Activated CD4-positive, alpha-beta T cell treated with anti-CD3 and anti-CD28 coated beads, Interleukin-2, amount 10 ng/mL, durations not matched to agents 24 days and 14 days (primary cell): ENCODE measurements around the gene CD28. TPM values are rescaled to one million over a fixed set of nuclear protein-coding genes. Genes with fewer than 3 reads are reported as not detected.

Experiments
- DNase-seq: peaks from one replicate; pipeline ENCODE4 v3.0.0; 2022
- H3K27ac Mint-ChIP-seq: one replicate; pipeline ENCODE4 v1.8.0; 2022; ENCODE audit warnings: mild to moderate bottlenecking, mixed read lengths
- H3K27me3 Mint-ChIP-seq: one replicate; pipeline ENCODE4 v1.8.0; 2022; ENCODE audit warnings: mixed read lengths
- H3K36me3 Mint-ChIP-seq: one replicate; pipeline ENCODE4 v1.8.0; 2022; ENCODE audit warnings: low read depth, mild to moderate bottlenecking, mixed read lengths
- H3K4me1 Mint-ChIP-seq: one replicate; pipeline ENCODE4 v1.8.0; 2021; ENCODE audit warnings: mixed read lengths
- H3K4me3 Mint-ChIP-seq: one replicate; pipeline ENCODE4 v1.8.0; 2022; ENCODE audit warnings: mild to moderate bottlenecking, moderate library complexity, mixed read lengths
- H3K9me3 Mint-ChIP-seq: one replicate; pipeline ENCODE4 v1.8.0; 2021; ENCODE audit warnings: mixed read lengths
- intact Hi-C: fragments of 100-400 bp; cut with micrococcal nuclease; formaldehyde crosslinking; loops from one replicate; pipeline ENCODE4 v1.15.1; 2023
- total RNA-seq: library from RNA; stranded (reverse); gene quantifications from 2 replicates; pipeline ENCODE4 v1.2.3, GENCODE V29; 2022

The CD28 gene
- total RNA-seq, 1 donor from 2014 or later = 130 TPM

GRCh38 chr2:203750346-203751068 lies 44.1 kb downstream of the CD28 start:
- Mint-ChIP-seq H3K27ac (peak overlapping the region; percentile 43), H3K4me3 (peak overlapping the region; percentile 40), H3K9me3 (peaks cover 25% of the 10 kb centered on the region), H3K27me3 (no peaks in the 10 kb centered on the region), H3K4me1 (peaks cover 42% of the 10 kb centered on the region), H3K36me3 (peaks cover 74% of the 10 kb centered on the region)
- DNase-seq = peak; percentile 56
- intact Hi-C loops = no loop called here

DNA sequence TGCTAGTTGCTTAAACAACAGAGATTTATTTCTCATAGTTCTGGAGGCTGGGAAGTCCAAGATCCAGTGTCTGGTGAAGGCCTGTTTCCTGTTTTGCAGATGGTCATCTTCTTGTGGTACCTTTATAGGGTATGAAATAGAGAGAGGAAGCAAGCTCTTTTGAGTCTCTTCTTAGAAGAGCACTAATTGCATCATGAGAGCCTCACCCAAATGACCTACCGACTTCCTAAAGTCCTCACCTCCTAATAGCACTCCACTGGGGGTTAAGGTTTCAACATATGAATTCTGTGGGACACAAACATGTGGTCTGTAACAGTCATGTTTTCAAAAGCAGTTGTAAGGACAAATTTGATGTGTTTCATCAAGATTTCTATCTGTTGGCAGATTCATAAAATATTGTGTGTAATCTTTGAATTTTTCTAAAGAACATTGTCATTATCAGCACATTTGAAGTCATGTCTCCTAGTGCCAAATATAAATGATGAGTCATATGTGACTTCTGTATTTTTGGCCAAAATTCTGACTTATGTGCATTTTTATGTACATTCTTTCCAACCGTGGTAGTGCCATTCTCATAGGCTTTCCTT lies 45.3 kb downstream of the CD28 start:
- Mint-ChIP-seq H3K4me1 (peaks cover 35% of the 10 kb centered on the region), H3K4me3 (no peak overlapping the region)
- intact Hi-C loops = no loop called here

DNA sequence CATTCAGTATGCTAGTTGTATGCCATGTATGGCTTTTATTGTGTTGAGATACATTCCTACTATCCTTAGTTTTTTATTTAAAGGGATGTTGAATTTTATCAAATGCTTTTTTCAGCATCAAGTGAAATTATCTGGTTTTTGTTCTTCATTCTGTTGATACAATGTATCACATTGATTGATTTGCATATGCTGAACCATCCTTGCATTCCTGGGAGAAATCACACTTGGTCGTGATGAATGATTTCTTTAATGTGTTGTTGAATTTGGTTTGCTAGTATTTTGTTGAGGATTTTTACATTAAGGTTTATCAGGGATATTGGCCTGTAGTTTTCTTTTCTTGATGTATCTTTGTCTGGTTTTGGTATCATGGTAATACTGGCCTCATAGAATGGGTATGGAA lies 49.7 kb downstream of the CD28 start:
- Mint-ChIP-seq H3K27ac (no peak overlapping the region), H3K27me3 (no peaks in the 10 kb centered on the region), H3K9me3 (peaks cover 40% of the 10 kb centered on the region), H3K4me1 (peaks cover 24% of the 10 kb centered on the region), H3K4me3 (no peak overlapping the region), H3K36me3 (peaks cover 83% of the 10 kb centered on the region)
- no peak for DNase-seq
- intact Hi-C loops = no loop called here

More for the DNA sequence above, 45.3 kb downstream of the CD28 start:
- Mint-ChIP-seq H3K36me3 (peaks cover 77% of the 10 kb centered on the region), H3K27ac (peak overlapping the region; percentile 35), H3K9me3 (peaks cover 31% of the 10 kb centered on the region), H3K27me3 (no peaks in the 10 kb centered on the region)
- no peak for DNase-seq

DNA sequence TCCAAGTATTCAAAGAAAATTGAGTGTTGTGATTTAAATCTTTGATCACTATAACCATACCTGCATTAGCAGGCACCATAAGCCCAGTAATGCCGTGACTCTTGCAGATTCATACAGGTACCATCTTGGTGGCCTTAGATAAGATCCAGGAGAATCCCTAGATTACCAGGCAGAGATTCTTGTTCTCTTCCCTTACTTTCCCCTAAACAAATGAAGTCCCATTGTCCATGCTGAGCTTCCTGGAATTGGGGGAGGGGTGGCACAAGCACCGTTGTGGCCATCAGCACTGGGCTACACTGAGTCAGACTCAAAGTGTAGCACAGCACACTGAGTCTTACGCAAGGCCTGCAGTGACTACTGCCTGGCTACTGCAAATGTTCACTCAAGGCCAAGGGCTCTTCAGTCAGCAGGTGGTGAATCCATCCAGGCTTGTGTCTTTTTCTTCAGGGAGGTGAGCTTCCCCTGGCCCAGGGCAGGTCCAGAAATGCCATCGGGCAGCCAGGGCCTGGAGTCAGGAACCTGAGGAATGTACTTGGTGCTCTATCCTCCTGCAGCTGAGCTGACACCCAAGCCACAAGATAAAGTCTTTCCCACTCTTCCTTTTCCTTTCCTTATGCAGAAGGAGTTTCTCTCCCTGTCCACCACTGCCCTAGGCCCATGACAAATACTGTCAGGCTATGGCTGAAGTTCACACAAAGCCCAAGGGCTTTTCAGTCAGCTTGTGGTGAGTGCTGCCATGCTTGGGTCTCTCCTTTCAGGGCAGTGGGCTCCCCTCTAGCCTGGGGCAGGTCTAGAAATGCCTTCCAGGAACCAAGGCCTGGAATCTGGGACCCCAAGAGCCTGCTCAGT lies 52.6 kb downstream of the CD28 start:
- H3K27ac Mint-ChIP-seq = peak overlapping the region; percentile 42
- no peaks in the 10 kb centered on the region for H3K27me3 Mint-ChIP-seq
- no peak overlapping the region for H3K4me3 Mint-ChIP-seq
- H3K9me3 Mint-ChIP-seq = peaks cover 47% of the 10 kb centered on the region
- H3K4me1 Mint-ChIP-seq = peaks cover 44% of the 10 kb centered on the region
- intact Hi-C loops = no loop called here
- peaks cover 79% of the 10 kb centered on the region for H3K36me3 Mint-ChIP-seq
- peak; percentile 48 for DNase-seq

DNA sequence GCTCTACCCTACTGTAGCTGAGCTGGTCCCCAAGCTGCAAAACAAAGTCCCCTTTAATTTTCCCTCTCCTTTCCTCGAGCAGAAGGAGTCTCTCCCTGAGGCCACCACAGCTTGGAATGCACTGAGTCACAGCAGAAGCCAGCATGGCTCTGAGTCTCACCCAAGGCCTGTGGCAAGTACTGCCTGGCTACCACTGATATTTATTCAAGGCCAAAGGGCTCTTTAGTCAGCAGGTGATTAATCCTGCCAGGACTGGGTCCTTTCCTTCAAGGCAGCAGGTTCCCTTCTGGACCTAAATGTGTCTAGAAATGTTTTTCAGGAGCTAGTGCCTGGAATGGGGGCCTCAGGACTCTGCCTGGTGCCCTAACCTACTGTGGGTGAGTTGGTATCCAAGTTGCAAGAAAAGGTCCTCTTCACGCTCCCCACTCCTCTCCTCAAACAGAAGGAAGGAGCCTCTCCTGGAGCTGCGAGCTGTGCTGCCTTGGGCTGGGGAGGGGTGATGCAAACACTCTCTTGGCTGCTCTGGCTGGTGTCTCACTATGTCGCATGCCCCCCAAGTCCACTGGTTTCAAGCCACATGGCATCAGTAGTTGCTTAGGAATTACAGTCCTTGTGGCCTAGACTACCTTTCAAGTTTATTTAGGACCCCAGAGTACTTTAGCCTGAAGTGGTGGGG lies 53.4 kb downstream of the CD28 start:
- H3K9me3 Mint-ChIP-seq = peaks cover 43% of the 10 kb centered on the region
- no peak overlapping the region for H3K4me3 Mint-ChIP-seq
- H3K27ac Mint-ChIP-seq = peak overlapping the region; percentile 32
- H3K36me3 Mint-ChIP-seq = peaks cover 74% of the 10 kb centered on the region
- DNase-seq = peak; percentile 45
- no peaks in the 10 kb centered on the region for H3K27me3 Mint-ChIP-seq
- peaks cover 51% of the 10 kb centered on the region for H3K4me1 Mint-ChIP-seq
- intact Hi-C loops = no loop called here

DNA sequence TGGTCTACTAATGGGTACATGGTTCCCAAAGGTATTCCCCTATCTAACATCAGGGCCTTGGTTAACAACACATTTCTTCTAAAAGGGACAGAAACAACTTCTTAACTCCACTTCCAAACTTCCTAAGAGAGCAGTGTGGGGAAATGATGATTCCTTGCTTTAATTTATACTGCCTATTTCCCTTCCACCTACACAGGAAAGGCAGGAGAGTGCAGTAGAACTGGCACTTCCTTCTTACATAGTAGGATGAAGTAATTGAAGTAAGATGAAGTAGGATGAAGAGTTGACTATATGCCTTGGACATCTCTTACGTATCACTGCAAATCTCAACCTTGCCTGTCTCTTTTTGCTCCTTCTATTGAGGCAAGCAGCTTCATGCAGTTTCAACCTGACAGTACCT lies 54.7 kb downstream of the CD28 start:
- no peaks in the 10 kb centered on the region for H3K27me3 Mint-ChIP-seq
- no peak overlapping the region for H3K4me3 Mint-ChIP-seq
- peaks cover 71% of the 10 kb centered on the region for H3K36me3 Mint-ChIP-seq
- intact Hi-C loops = no loop called here
- peak; percentile 49 for DNase-seq
- peaks cover 61% of the 10 kb centered on the region for H3K4me1 Mint-ChIP-seq
- H3K27ac Mint-ChIP-seq = peak overlapping the region; percentile 57
- peaks cover 34% of the 10 kb centered on the region for H3K9me3 Mint-ChIP-seq

DNA sequence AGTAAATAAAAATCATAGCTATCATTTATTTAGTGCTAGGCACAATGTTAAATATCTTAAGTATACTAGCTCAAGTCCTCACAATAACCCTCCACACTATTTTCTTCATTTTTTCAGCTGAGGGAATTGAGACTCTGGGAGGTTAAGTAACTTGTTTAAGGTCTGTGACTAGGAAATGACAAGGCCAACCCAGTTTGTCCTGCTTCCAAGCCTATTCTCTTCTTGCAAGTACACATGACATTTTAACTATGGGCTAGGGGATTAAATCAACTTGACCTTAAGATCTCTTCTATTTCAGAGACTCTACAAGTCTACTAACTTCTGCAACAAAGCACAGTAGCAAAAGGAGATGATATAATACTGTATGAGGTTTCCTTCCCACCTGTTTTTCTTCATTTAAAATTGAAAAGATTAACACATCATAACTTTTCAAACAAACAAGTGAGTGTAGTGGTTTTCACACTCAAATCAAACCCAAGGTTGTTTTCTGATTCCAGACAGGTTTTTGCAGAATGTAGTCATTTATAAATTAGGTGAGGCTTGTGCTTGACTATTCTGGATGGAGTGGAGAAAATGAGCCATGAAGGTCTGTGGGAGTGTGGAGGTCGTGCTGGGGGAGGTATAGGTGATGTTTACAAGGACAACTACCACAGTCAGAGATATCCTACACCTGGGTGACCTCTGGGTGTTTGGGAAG lies 57.0 kb downstream of the CD28 start:
- Mint-ChIP-seq H3K9me3 (peaks cover 31% of the 10 kb centered on the region), H3K27me3 (no peaks in the 10 kb centered on the region), H3K4me3 (no peak overlapping the region), H3K36me3 (peaks cover 70% of the 10 kb centered on the region), H3K4me1 (peaks cover 63% of the 10 kb centered on the region), H3K27ac (peak overlapping the region; percentile 89)
- DNase-seq = peak; percentile 70
- intact Hi-C loops = loop anchor here (1.0 to 2.0 kb wide), 12 partner anchors 15 to 184 kb away; no protein-coding TSS in a partner anchor

DNA sequence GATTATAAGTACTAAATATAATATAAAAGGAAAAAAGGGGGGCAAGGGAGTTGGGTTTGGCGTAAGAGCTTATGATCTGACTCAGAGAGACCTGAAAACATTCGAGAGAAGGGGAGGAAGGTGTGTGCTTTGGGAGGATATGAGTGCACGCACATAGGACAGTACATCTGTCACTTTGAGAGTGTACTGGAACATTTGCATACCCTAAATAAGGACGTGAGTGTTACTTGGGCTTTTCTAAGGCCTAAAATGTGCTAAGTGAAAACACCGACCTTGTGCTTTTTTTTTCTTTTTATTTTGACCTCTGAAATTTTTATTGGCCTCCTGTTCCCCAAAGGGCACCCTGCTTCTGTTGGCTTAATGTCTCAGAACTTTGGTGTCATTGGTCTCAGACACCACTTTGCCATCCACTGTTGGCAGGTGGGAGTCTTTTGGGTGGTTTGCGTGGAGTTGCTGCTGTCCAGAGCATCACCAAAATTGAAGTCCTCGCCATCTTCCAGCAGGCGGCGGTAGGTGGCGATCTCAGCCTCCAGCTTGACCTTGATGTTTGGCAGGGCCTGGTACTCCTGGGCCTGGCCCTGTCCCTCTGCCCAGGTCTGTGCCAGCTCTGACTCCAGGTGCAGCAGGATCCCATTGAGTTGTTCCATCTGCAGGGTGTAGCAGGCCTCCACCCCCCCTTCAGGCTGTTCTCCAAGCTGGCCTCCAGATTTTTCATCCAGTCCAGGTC lies 57.7 kb downstream of the CD28 start:
- intact Hi-C loops = loop anchor here (1.0 to 2.0 kb wide), 13 partner anchors 16 to 185 kb away; no protein-coding TSS in a partner anchor
- Mint-ChIP-seq H3K27me3 (no peaks in the 10 kb centered on the region), H3K4me1 (peaks cover 62% of the 10 kb centered on the region), H3K4me3 (peak overlapping the region; percentile 19), H3K9me3 (peaks cover 29% of the 10 kb centered on the region), H3K27ac (peak overlapping the region; percentile 89), H3K36me3 (peaks cover 64% of the 10 kb centered on the region)
- peak; percentile 55 for DNase-seq

DNA sequence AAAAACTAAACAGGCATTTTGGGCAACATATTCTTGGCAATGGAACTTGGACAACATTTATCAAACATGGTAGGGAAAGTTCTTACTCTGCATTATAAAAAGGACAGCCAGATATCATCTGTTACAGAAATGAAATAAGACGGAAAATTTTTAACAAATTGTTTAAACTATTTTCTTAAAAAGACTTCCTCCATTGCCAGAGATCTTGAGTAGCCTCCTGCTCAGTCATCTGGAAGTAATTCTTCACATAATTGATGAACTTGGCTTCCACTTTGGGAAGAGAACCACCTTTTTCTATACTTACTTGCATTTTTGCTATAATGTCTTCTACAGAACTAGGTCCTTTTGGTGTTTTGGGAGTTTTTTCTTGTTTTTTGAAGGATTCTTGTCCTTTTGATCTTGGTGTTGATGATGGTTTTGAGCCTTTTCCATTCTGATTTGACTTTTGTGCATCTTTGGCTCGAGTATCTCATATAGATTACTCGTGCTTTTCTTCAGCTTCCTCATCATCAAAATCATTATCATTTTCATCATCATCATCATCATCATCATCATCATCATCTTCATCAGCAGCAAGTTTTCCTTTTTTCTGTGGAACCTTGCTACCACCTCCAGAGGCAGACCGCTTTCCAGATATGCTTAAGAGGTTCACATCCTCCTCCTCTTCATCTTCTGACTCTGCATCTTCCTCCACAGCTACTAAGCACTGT lies 66.2 kb downstream of the CD28 start:
- intact Hi-C loops = no loop called here
- no peak overlapping the region for H3K4me3 Mint-ChIP-seq
- H3K9me3 Mint-ChIP-seq = peaks cover 24% of the 10 kb centered on the region
- no peaks in the 10 kb centered on the region for H3K27me3 Mint-ChIP-seq
- no peak for DNase-seq
- peaks cover 56% of the 10 kb centered on the region for H3K36me3 Mint-ChIP-seq
- H3K4me1 Mint-ChIP-seq = peaks cover 9% of the 10 kb centered on the region
- no peak overlapping the region for H3K27ac Mint-ChIP-seq

- intact Hi-C loops = no loop called here
- DNase-seq = no peak
- H3K9me3 Mint-ChIP-seq = peaks cover 13% of the 10 kb centered on the region
- H3K4me3 Mint-ChIP-seq = no peak overlapping the region
- no peaks in the 10 kb centered on the region for H3K27me3 Mint-ChIP-seq
- peaks cover 47% of the 10 kb centered on the region for H3K36me3 Mint-ChIP-seq
- no peak overlapping the region for H3K27ac Mint-ChIP-seq
- H3K4me1 Mint-ChIP-seq = peaks cover 14% of the 10 kb centered on the region
Observed at GRCh38 chr2:203774760-203775159, 68.3 kb downstream of the CD28 start.

DNA sequence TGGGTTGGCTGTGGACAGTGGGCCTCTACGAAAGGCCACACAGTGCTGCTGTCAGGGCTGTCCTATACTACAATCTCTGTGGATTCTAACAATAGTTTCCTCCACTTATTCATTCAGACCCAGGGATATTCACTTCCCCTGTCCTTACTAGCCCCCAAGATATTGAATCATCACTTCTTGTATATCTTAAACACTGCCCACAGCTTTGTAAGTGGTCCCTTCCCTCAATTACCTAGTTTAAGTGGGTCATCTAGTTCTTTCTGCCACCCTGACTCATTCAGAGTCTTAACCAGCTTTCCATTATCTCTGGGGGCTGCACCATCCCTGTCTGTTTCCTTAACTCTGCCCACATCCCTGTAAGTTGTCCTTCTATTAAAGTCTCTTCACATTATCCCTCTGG lies 69.2 kb downstream of the CD28 start:
- peaks cover 13% of the 10 kb centered on the region for H3K9me3 Mint-ChIP-seq
- H3K36me3 Mint-ChIP-seq = peaks cover 41% of the 10 kb centered on the region
- no peaks in the 10 kb centered on the region for H3K27me3 Mint-ChIP-seq
- DNase-seq = no peak
- H3K4me3 Mint-ChIP-seq = no peak overlapping the region
- no peak overlapping the region for H3K27ac Mint-ChIP-seq
- intact Hi-C loops = no loop called here
- peaks cover 20% of the 10 kb centered on the region for H3K4me1 Mint-ChIP-seq

DNA sequence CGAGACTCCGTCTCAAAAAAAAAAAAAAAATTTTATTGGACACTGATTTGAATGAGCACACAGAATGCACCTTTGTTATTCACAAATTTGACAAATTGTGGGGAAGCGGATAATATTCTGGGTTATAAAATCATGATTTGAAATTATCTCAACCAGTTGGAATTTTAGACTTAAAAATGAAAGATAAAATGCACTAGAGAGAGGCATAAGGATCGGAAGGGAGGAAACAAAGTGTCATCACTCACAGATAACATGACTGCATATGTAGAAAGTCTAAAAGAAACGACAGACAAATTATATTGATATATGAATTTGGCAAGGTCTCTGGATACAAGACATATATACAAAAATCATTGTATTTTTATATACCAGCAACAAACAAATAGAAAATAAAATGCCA lies 70.6 kb downstream of the CD28 start:
- DNase-seq = no peak
- intact Hi-C loops = no loop called here
- H3K27me3 Mint-ChIP-seq = no peaks in the 10 kb centered on the region
- H3K4me1 Mint-ChIP-seq = peaks cover 25% of the 10 kb centered on the region
- H3K4me3 Mint-ChIP-seq = no peak overlapping the region
- peaks cover 35% of the 10 kb centered on the region for H3K36me3 Mint-ChIP-seq
- H3K9me3 Mint-ChIP-seq = peaks cover 14% of the 10 kb centered on the region
- no peak overlapping the region for H3K27ac Mint-ChIP-seq
